Upper lobe of left lung (tissue), 6 donors: ENCODE results near the gene DDX24. TPM values are rescaled to one million over a fixed set of nuclear protein-coding genes. Genes with fewer than 3 reads are reported as not detected.
A peak's percentile ranks its signal among the peaks of the same experiment; 100 is the strongest.

Experiments
- ATAC-seq, 2 donors: fragments of 200-7000 bp; cut with Tn5 transposase; one replicate each; pipeline ENCODE4 v1.9.1; 2022; ENCODE audit warnings: mild to moderate bottlenecking in 2 of 2, moderate library complexity in 2 of 2; ENCODE audit not compliant: low FRiP score in 2 of 2
- DNase-seq, 2 donors: peaks; one replicate each; pipeline ENCODE4 v3.0.0-alpha.2; 2019 to 2020
- H3K27ac ChIP-seq, 4 donors: fragments of 200-600 bp; sonication (generic); one replicate each; pipeline ENCODE4 v1.5.1; 2016 to 2019
- H3K27me3 ChIP-seq, 4 donors: fragments of 200-600 bp; sonication (generic); one replicate each; pipeline ENCODE4 v1.5.1; 2017 to 2019
- H3K36me3 ChIP-seq, 4 donors: fragments of 200-600 bp; sonication (generic); one replicate each; pipeline ENCODE4 v1.5.1; 2016 to 2019
- H3K4me1 ChIP-seq, 4 donors: fragments of 200-600 bp; sonication (generic); one replicate each; pipeline ENCODE4 v1.5.1; 2018 to 2019
- H3K4me3 ChIP-seq, 4 donors: fragments of 200-600 bp; sonication (generic); one replicate each; pipeline ENCODE4 v1.5.1; 2017 to 2019; ENCODE audit warnings: mild to moderate bottlenecking in 2 of 4, moderate library complexity in 1 of 4
- H3K9me3 ChIP-seq, 4 donors: fragments of 200-600 bp; sonication (generic); one replicate each; pipeline ENCODE4 v1.5.1; 2018 to 2019
- CTCF ChIP-seq, 6 experiments: fragments of 450-650 bp in 4 of 6; fragments of 200-600 bp in 2 of 6; sonication (generic) in 2 of 6; IDR thresholded peaks; one replicate each; pipeline ENCODE4 v1.5.1; 2016 to 2019; ENCODE audit warnings: antibody characterized with exemption in 6 of 6
- EP300 ChIP-seq, 4 donors: sonication (generic); formaldehyde crosslinking; IDR thresholded peaks; one replicate each; pipeline ENCODE4 v1.5.1; 2017; ENCODE audit warnings: antibody characterized with exemption in 4 of 4, control low read depth in 2 of 4
- POLR2A ChIP-seq, 4 donors: fragments of 450-650 bp; IDR thresholded peaks; one replicate each; pipeline ENCODE4 v1.5.1; 2016 to 2017; ENCODE audit warnings: antibody characterized with exemption in 4 of 4, mild to moderate bottlenecking in 2 of 4
- POLR2AphosphoS5 ChIP-seq, 2 donors: sonication (generic); formaldehyde crosslinking; IDR thresholded peaks; one replicate each; pipeline ENCODE4 v1.5.1; 2017; ENCODE audit warnings: antibody characterized with exemption in 2 of 2
- WGBS, 2 donors: methylation state at CpG; one replicate each; pipeline ENCODE4 v1.1.5; 2017 to 2018; 5-methylcytosine and 5-hydroxymethylcytosine counted together
- total RNA-seq, 6 donors: library from RNA; depleted of rRNA in 4 of 6; stranded (reverse); fragments of >200 nt in 4 of 6; gene quantifications; one replicate each; pipeline versions ENCODE4 v1.1.0 to v1.2.1, GENCODE V29; 2016 to 2021
- donor health status: DM: no; HTN: no; CAD: no; lungs with moderate emphysema.
- donor health status: DM: no; HTN: yes; CAD: no; lungs with severe emphysema.

DDX24 gene
- total RNA-seq, 6 donors from 2014 or later = 124 to 189 (median 154) TPM

GRCh38 chr14:94102768-94103482 is 21.9 kb upstream of the DDX24 start:
- ATAC-seq = no peak
- H3K27ac ChIP-seq = no peak overlapping the region
- peaks cover 0 to 2% (median 0%) of the 10 kb centered on the region in 4 donors for H3K36me3 ChIP-seq
- 85 to 86% methylated on average over 7 to 8 of the region's 8 CpGs for WGBS, 2 donors
- H3K4me3 ChIP-seq = no peak overlapping the region
- no peaks in the 10 kb centered on the region for H3K27me3 ChIP-seq
- no peaks in the 10 kb centered on the region for H3K9me3 ChIP-seq
- TF ChIP-seq CTCF (IDR thresholded peaks at IDR 0.05) (no peak), EP300 (IDR thresholded peaks at IDR 0.05) (no peak), POLR2AphosphoS5 (IDR thresholded peaks at IDR 0.05) (no peak), POLR2A (IDR thresholded peaks at IDR 0.05) (no peak)
- H3K4me1 ChIP-seq = no peaks in the 10 kb centered on the region
- no peak for DNase-seq

GRCh38 chr14:94101748-94102147 is 20.7 kb upstream of the DDX24 start:
- Histone ChIP-seq H3K27me3 (no peaks in the 10 kb centered on the region), H3K9me3 (no peaks in the 10 kb centered on the region), H3K27ac (no peak overlapping the region), H3K4me3 (no peak overlapping the region), H3K36me3 (peaks cover 0 to 10% (median 0%) of the 10 kb centered on the region in 4 donors), H3K4me1 (no peaks in the 10 kb centered on the region)
- WGBS, 2 donors = 80 to 94% methylated on average over 1 to 10 of the region's 10 CpGs
- DNase-seq = peak in 1 of 2 donors; percentile 37
- TF ChIP-seq POLR2AphosphoS5 (IDR thresholded peaks at IDR 0.05) = no peak
- TF ChIP-seq EP300 (IDR thresholded peaks at IDR 0.05) = no peak
- TF ChIP-seq CTCF (IDR thresholded peaks at IDR 0.05) = no peak
- no peak for TF ChIP-seq POLR2A (IDR thresholded peaks at IDR 0.05)
- peak in 1 of 2 donors; percentile 77 for ATAC-seq

GRCh38 chr14:94100847-94101246 is 19.8 kb upstream of the DDX24 start:
- ATAC-seq (peak in 1 of 2 donors; percentile 87), DNase-seq (no peak)
- Histone ChIP-seq H3K9me3 (no peaks in the 10 kb centered on the region), H3K27me3 (no peaks in the 10 kb centered on the region), H3K4me1 (no peaks in the 10 kb centered on the region), H3K27ac (no peak overlapping the region), H3K4me3 (no peak overlapping the region), H3K36me3 (peaks cover 0 to 10% (median 0%) of the 10 kb centered on the region in 4 donors)
- TF ChIP-seq POLR2A (IDR thresholded peaks at IDR 0.05) = no peak
- no peak for TF ChIP-seq POLR2AphosphoS5 (IDR thresholded peaks at IDR 0.05)
- TF ChIP-seq EP300 (IDR thresholded peaks at IDR 0.05) = no peak
- no peak for TF ChIP-seq CTCF (IDR thresholded peaks at IDR 0.05)
- 77 to 98% methylated on average over 4 of the region's 4 CpGs for WGBS, 2 donors

- no peaks in the 10 kb centered on the region for H3K27me3 ChIP-seq
- ATAC-seq (no peak), DNase-seq (peak in 1 of 2 donors; percentile 63)
- TF ChIP-seq EP300 (IDR thresholded peaks at IDR 0.05) = no peak
- TF ChIP-seq POLR2AphosphoS5 (IDR thresholded peaks at IDR 0.05) = no peak
- no peak for TF ChIP-seq POLR2A (IDR thresholded peaks at IDR 0.05)
- no peak for TF ChIP-seq CTCF (IDR thresholded peaks at IDR 0.05)
- no peak overlapping the region for H3K27ac ChIP-seq
- H3K4me3 ChIP-seq = no peak overlapping the region
- 80 to 96% methylated on average over 6 of the region's 6 CpGs for WGBS, 2 donors
- peaks cover 0 to 10% (median 0%) of the 10 kb centered on the region in 4 donors for H3K36me3 ChIP-seq
- H3K4me1 ChIP-seq = no peaks in the 10 kb centered on the region
- no peaks in the 10 kb centered on the region for H3K9me3 ChIP-seq
Observed at GRCh38 chr14:94099006-94099405, 18.0 kb upstream of the DDX24 start.
